ENCODE data around the gene BCL2L1.

- no peak for TF ChIP-seq POLR2AphosphoS5 (IDR thresholded peaks at IDR 0.05; ENCODE audit: low read depth, low read length)
- TF ChIP-seq CHD2 (IDR thresholded peaks at IDR 0.05; ENCODE audit: low read length, partially characterized antibody): no peak
- TF ChIP-seq ZBTB33 (IDR thresholded peaks at IDR 0.05; ENCODE audit: borderline replicate concordance, low read depth): no peak
- no peak for TF ChIP-seq CTCF (IDR thresholded peaks at IDR 0.05)
- no peak for TF ChIP-seq REST (IDR thresholded peaks at IDR 0.05; ENCODE audit: low read depth, low read length)
- TF ChIP-seq SMC3 (IDR thresholded peaks at IDR 0.05; ENCODE audit: low read depth, low read length): no peak
- no peak for TF ChIP-seq EP300 (IDR thresholded peaks at IDR 0.05; ENCODE audit: borderline replicate concordance in 1 of 2, low read depth in 1 of 2, low read length in 1 of 2)
- TF ChIP-seq PBX3 (IDR thresholded peaks at IDR 0.05): no peak
- TF ChIP-seq NRF1 (IDR thresholded peaks at IDR 0.05; ENCODE audit: low read depth, low read length): no peak
- TF ChIP-seq NFIC (IDR thresholded peaks at IDR 0.05; ENCODE audit: borderline replicate concordance): no peak
- TF ChIP-seq SIN3A (IDR thresholded peaks at IDR 0.05; ENCODE audit: borderline replicate concordance, low read depth, low read length): no peak
- TF ChIP-seq GABPA (IDR thresholded peaks at IDR 0.05; ENCODE audit: low read depth): no peak
- TF ChIP-seq RCOR1 (IDR thresholded peaks at IDR 0.05; ENCODE audit: low read length): no peak
Measured at GRCh38 chr20:31644701-31645100, 78.0 kb downstream of the BCL2L1 start.

Measured in SK-N-SH (cell line).